Upper lobe of left lung (tissue), 6 donors: ENCODE data around the gene HSDL2. TPM values are rescaled to one million over a fixed set of nuclear protein-coding genes. Genes with fewer than 3 reads are reported as not detected.
A peak's percentile ranks its signal among the peaks of the same experiment; 100 is the strongest.

Source experiments
- ATAC-seq, 2 donors: fragments of 200-7000 bp; cut with Tn5 transposase; one replicate each; pipeline ENCODE4 v1.9.1; 2022; ENCODE audit warnings: mild to moderate bottlenecking in 2 of 2, moderate library complexity in 2 of 2; ENCODE audit not compliant: low FRiP score in 2 of 2
- DNase-seq, 2 donors: peaks; one replicate each; pipeline ENCODE4 v3.0.0-alpha.2; 2019 to 2020
- H3K27ac ChIP-seq, 4 donors: fragments of 200-600 bp; sonication (generic); one replicate each; pipeline ENCODE4 v1.5.1; 2016 to 2019
- H3K27me3 ChIP-seq, 4 donors: fragments of 200-600 bp; sonication (generic); one replicate each; pipeline ENCODE4 v1.5.1; 2017 to 2019
- H3K36me3 ChIP-seq, 4 donors: fragments of 200-600 bp; sonication (generic); one replicate each; pipeline ENCODE4 v1.5.1; 2016 to 2019
- H3K4me1 ChIP-seq, 4 donors: fragments of 200-600 bp; sonication (generic); one replicate each; pipeline ENCODE4 v1.5.1; 2018 to 2019
- H3K4me3 ChIP-seq, 4 donors: fragments of 200-600 bp; sonication (generic); one replicate each; pipeline ENCODE4 v1.5.1; 2017 to 2019; ENCODE audit warnings: mild to moderate bottlenecking in 2 of 4, moderate library complexity in 1 of 4
- H3K9me3 ChIP-seq, 4 donors: fragments of 200-600 bp; sonication (generic); one replicate each; pipeline ENCODE4 v1.5.1; 2018 to 2019
- CTCF ChIP-seq, 6 experiments: fragments of 450-650 bp in 4 of 6; fragments of 200-600 bp in 2 of 6; sonication (generic) in 2 of 6; IDR thresholded peaks; one replicate each; pipeline ENCODE4 v1.5.1; 2016 to 2019; ENCODE audit warnings: antibody characterized with exemption in 6 of 6
- EP300 ChIP-seq, 4 donors: sonication (generic); formaldehyde crosslinking; IDR thresholded peaks; one replicate each; pipeline ENCODE4 v1.5.1; 2017; ENCODE audit warnings: antibody characterized with exemption in 4 of 4, control low read depth in 2 of 4
- POLR2A ChIP-seq, 4 donors: fragments of 450-650 bp; IDR thresholded peaks; one replicate each; pipeline ENCODE4 v1.5.1; 2016 to 2017; ENCODE audit warnings: antibody characterized with exemption in 4 of 4, mild to moderate bottlenecking in 2 of 4
- POLR2AphosphoS5 ChIP-seq, 2 donors: sonication (generic); formaldehyde crosslinking; IDR thresholded peaks; one replicate each; pipeline ENCODE4 v1.5.1; 2017; ENCODE audit warnings: antibody characterized with exemption in 2 of 2
- WGBS, 2 donors: methylation state at CpG; one replicate each; pipeline ENCODE4 v1.1.5; 2017 to 2018; 5-methylcytosine and 5-hydroxymethylcytosine counted together
- total RNA-seq, 6 donors: library from RNA; depleted of rRNA in 4 of 6; stranded (reverse); fragments of >200 nt in 4 of 6; gene quantifications; one replicate each; pipeline versions ENCODE4 v1.1.0 to v1.2.1, GENCODE V29; 2016 to 2021
- donor health status: DM: no; HTN: no; CAD: no; lungs with moderate emphysema.
- donor health status: DM: no; HTN: yes; CAD: no; lungs with severe emphysema.

Gene HSDL2
- total RNA-seq, 6 donors from 2014 or later: 25.1 to 92.6 (median 46.2) TPM

GRCh38 chr9:112446526-112446925 is 66.6 kb downstream of the HSDL2 start:
- Histone ChIP-seq H3K36me3 (peaks cover 0 to 11% (median 2%) of the 10 kb centered on the region in 4 donors), H3K27ac (no peak overlapping the region), H3K27me3 (no peaks in the 10 kb centered on the region), H3K9me3 (no peaks in the 10 kb centered on the region), H3K4me1 (no peaks in the 10 kb centered on the region), H3K4me3 (no peak overlapping the region)
- ATAC-seq: no peak
- 76 to 87% methylated on average over 2 of the region's 2 CpGs for WGBS, 2 donors
- TF ChIP-seq POLR2A (IDR thresholded peaks at IDR 0.05): no peak
- TF ChIP-seq CTCF (IDR thresholded peaks at IDR 0.05): no peak
- no peak for TF ChIP-seq POLR2AphosphoS5 (IDR thresholded peaks at IDR 0.05)
- no peak for TF ChIP-seq EP300 (IDR thresholded peaks at IDR 0.05)
- DNase-seq: no peak

- DNase-seq (no peak), ATAC-seq (no peak)
- WGBS, 2 donors: 51 to 68% methylated on average over 2 of the region's 2 CpGs
- Histone ChIP-seq H3K27ac (no peak overlapping the region), H3K9me3 (no peaks in the 10 kb centered on the region), H3K4me1 (no peaks in the 10 kb centered on the region), H3K36me3 (peaks cover 0 to 4% (median 2%) of the 10 kb centered on the region in 4 donors), H3K27me3 (no peaks in the 10 kb centered on the region), H3K4me3 (no peak overlapping the region)
- TF ChIP-seq EP300 (IDR thresholded peaks at IDR 0.05): no peak
- TF ChIP-seq CTCF (IDR thresholded peaks at IDR 0.05): no peak
- TF ChIP-seq POLR2AphosphoS5 (IDR thresholded peaks at IDR 0.05): no peak
- TF ChIP-seq POLR2A (IDR thresholded peaks at IDR 0.05): no peak
These were observed 67.4 kb downstream of the HSDL2 start for GRCh38 chr9:112447283-112447761.

- Histone ChIP-seq H3K27ac (no peak overlapping the region), H3K9me3 (peaks cover 0 to 3% (median 0%) of the 10 kb centered on the region in 4 donors), H3K4me1 (no peaks in the 10 kb centered on the region), H3K4me3 (no peak overlapping the region), H3K36me3 (peaks cover 6 to 60% (median 23%) of the 10 kb centered on the region in 4 donors), H3K27me3 (no peaks in the 10 kb centered on the region)
- TF ChIP-seq POLR2AphosphoS5 (IDR thresholded peaks at IDR 0.05): no peak
- no peak for TF ChIP-seq CTCF (IDR thresholded peaks at IDR 0.05)
- no peak for TF ChIP-seq EP300 (IDR thresholded peaks at IDR 0.05)
- TF ChIP-seq POLR2A (IDR thresholded peaks at IDR 0.05): no peak
- no peak for DNase-seq
- WGBS, 2 donors: 100% methylated on average over 1 of the region's 1 CpG
- ATAC-seq: no peak
These were observed 82.9 kb downstream of the HSDL2 start for GRCh38 chr9:112462855-112463254.

- DNase-seq: peak in 1 of 2 donors; percentile 25
- no peak for ATAC-seq
- TF ChIP-seq EP300 (IDR thresholded peaks at IDR 0.05) (no peak), POLR2A (IDR thresholded peaks at IDR 0.05) (no peak), POLR2AphosphoS5 (IDR thresholded peaks at IDR 0.05) (no peak), CTCF (IDR thresholded peaks at IDR 0.05) (no peak)
- Histone ChIP-seq H3K9me3 (peaks cover 0 to 3% (median 0%) of the 10 kb centered on the region in 4 donors), H3K4me1 (no peaks in the 10 kb centered on the region), H3K27ac (no peak overlapping the region), H3K36me3 (peaks cover 0 to 42% (median 14%) of the 10 kb centered on the region in 4 donors), H3K27me3 (no peaks in the 10 kb centered on the region), H3K4me3 (no peak overlapping the region)
- 96 to 98% methylated on average over 4 of the region's 4 CpGs for WGBS, 2 donors
These were observed 85.4 kb downstream of the HSDL2 start for GRCh38 chr9:112465352-112465751.

- TF ChIP-seq CTCF (IDR thresholded peaks at IDR 0.05) (no peak), EP300 (IDR thresholded peaks at IDR 0.05) (no peak), POLR2AphosphoS5 (IDR thresholded peaks at IDR 0.05) (no peak), POLR2A (IDR thresholded peaks at IDR 0.05) (no peak)
- no peaks in the 10 kb centered on the region for H3K9me3 ChIP-seq
- no peak overlapping the region for H3K4me3 ChIP-seq
- H3K27ac ChIP-seq: no peak overlapping the region
- H3K27me3 ChIP-seq: no peaks in the 10 kb centered on the region
- peaks cover 0 to 16% (median 9%) of the 10 kb centered on the region in 4 donors for H3K36me3 ChIP-seq
- WGBS, 2 donors: 91 to 92% methylated on average over 3 of the region's 3 CpGs
- DNase-seq: no peak
- ATAC-seq: no peak
- H3K4me1 ChIP-seq: no peaks in the 10 kb centered on the region
These were observed 93.1 kb downstream of the HSDL2 start for GRCh38 chr9:112472996-112473395.
